Measurements from ENCODE around the gene BCAS1.

BCAS1 gene

DNA sequence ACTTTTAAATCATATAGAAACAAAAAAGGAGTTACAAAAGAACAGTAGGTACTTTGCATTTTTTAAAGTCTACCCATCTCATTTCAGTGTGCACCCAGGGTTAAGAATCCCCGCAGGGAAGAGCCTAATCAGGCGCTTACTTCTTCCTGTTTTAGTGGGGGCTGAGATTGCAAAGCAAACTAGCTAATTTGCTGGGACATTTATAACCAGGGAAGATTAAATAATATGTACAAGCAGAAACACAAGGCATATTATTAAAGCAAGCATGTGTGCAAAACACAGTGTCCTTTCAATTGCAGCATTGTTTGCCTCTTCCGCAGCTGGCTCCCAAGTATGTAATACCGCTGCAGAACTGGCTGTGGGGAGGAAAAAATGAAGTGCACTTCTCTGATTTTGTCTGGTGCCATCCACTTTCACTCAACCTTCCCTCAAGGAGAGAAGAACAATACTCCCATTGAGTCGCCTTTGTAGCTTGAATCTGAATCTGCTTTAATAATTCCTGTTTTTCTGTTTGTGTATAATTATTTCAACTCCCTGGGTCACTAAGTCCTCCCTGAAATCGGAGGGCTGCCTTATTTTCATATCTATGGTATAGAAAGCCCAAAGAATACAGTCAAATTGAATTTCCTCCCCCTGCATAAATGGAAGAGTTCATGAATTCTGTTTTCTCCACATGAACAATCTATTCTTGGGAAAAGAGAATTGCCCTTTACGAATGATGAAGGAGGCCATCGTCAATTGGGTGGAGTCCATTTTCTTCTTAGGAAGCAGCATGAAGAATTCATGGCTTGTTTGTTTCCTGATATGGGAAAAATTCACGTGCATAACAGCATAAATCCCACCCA, 23.3 kb upstream of the BCAS1 start:
- H3K4me1 Mint-ChIP-seq (ENCODE audit: low read depth), result peaks cover 3% of the 10 kb centered on the region
- H3K27me3 Mint-ChIP-seq (ENCODE audit: low read depth), result peaks cover 29% of the 10 kb centered on the region
- H3K36me3 Mint-ChIP-seq (ENCODE audit: low read depth), result no peaks in the 10 kb centered on the region
- H3K27ac Mint-ChIP-seq, result no peak overlapping the region
- H3K9me3 Mint-ChIP-seq, result no peaks in the 10 kb centered on the region
- H3K4me3 Mint-ChIP-seq, result no peak overlapping the region

DNA sequence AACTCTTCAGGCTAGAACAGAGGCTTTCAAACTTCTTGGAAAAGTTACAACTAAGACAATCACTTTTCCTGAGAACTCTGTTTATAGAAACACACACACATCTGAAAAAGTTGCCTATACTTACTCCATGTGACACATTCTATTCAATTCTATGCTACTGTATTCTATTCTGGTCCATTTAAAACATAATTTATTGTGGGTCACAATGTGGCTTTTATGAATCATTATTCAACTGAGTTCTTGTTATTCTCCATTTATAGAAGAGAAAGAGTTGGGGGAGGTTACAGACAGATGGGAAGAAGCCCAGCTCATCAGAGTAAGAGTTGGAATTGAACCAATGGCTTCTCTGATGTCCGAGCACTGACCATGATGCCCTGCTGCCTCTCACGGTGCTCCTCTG, 21.6 kb upstream of the BCAS1 start:
- Mint-ChIP-seq H3K4me1 (ENCODE audit: low read depth) (peaks cover 3% of the 10 kb centered on the region), H3K9me3 (no peaks in the 10 kb centered on the region), H3K27me3 (ENCODE audit: low read depth) (peaks cover 33% of the 10 kb centered on the region), H3K27ac (no peak overlapping the region), H3K36me3 (ENCODE audit: low read depth) (no peaks in the 10 kb centered on the region), H3K4me3 (no peak overlapping the region)

DNA sequence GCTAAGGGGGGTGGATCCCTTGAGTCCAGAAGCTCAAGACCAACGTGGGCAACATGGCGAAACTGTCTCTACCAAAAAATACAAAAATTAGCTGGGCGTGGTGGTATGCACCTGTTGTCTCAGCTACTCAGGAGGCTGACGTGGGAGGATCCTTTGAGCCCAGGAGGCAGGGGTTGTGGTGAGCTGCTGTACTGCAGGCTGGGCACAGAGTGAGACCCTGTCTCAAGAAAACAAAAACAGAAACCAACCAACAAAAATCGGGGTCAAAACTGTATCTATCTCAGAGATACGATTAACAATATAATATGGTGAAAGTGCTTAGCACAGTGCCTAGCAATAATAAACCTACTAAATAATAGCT, 20.7 kb upstream of the BCAS1 start:
- Mint-ChIP-seq H3K4me1 (ENCODE audit: low read depth) (no peaks in the 10 kb centered on the region), H3K4me3 (no peak overlapping the region), H3K27ac (no peak overlapping the region), H3K27me3 (ENCODE audit: low read depth) (peaks cover 37% of the 10 kb centered on the region), H3K9me3 (no peaks in the 10 kb centered on the region), H3K36me3 (ENCODE audit: low read depth) (no peaks in the 10 kb centered on the region)

DNA sequence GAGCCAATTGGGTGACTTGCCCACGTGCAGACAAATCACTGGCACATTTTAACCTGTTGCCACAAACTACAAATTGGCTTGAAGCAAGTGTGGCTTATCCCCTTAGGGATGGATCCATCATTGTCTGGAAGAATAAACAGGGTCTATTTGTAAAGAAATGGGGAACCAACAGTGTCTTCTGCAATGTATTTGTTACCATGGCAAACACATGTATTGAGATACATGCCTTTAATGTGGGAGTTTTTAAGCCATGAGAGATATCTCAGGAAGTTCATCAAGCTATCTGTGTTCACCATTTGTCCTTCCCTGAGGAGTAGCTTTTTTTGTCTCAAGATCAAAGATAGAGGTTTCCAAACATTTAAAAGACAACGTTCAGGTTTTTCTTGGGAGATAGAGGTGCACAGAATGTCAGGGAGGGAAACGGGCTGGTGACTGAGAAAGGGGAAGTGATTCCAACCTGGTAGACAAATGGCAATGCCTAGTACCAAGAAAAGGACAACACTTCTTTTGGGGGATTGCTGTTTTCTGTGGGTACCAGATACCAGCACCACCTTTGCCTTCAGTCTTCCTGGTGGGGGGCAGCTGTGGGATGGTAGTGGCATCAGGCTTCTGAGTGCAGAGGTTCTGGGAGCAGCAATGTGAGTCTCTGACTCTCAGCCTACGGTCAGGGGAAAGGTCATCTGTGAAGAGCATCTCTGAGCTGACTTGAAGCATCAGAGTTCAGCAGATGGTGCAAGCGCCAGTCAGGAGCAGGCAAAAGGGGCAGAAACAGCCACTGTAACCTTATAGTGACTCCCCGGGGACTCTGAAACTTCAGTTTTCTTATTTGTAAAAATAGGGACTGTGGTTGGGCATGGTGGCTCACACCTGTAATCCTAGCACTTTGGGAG, 20.1 kb upstream of the BCAS1 start:
- no peak overlapping the region for H3K4me3 Mint-ChIP-seq
- H3K4me1 Mint-ChIP-seq (ENCODE audit: low read depth), result no peaks in the 10 kb centered on the region
- peaks cover 37% of the 10 kb centered on the region for H3K27me3 Mint-ChIP-seq (ENCODE audit: low read depth)
- no peaks in the 10 kb centered on the region for H3K9me3 Mint-ChIP-seq
- H3K36me3 Mint-ChIP-seq (ENCODE audit: low read depth), result no peaks in the 10 kb centered on the region
- H3K27ac Mint-ChIP-seq, result no peak overlapping the region

DNA sequence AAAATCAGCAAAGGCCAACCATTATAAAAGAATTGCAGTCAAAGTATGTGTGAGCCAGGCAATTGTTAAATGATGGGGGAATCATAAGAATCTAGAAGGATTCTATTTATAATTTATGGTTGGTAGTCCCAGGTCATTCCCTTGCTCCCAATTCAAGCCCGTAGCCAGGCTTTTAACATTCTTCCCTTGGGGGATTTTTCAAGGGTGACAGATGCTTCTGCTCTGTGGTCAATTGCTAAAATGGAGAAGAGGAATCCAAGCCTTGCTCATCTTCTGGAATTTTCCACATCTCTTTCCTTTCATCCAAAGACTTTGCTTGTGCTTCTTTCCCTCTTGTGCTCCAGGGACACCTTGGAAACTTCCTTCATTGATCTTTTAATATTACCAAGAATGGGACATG, 18.0 kb upstream of the BCAS1 start:
- H3K36me3 Mint-ChIP-seq (ENCODE audit: low read depth), result no peaks in the 10 kb centered on the region
- H3K9me3 Mint-ChIP-seq, result no peaks in the 10 kb centered on the region
- peaks cover 43% of the 10 kb centered on the region for H3K27me3 Mint-ChIP-seq (ENCODE audit: low read depth)

DNA sequence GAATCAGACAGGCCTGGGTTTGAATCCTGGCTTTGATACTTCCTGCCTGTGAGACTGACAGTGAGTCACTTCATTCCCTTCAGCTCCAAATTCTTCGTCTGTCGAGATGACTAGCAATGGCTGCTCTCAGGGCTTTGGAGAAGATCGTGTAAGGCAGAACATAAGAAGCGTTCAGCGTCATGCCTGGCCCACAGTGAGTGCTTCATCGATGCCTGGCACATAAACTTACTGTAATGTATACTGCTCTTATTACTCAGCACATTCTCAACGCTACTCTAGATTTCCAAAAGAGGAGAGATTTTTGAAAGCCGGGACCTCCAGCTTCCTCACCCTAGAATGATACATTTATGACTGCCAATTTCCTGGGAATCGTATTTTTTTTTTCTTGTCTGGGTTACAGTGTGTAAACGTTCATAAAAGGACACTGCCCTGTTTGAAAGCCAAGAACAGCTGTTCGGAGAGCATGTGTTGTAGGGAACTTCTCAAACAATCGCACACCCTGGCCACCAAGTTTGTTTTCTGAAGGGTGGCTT, 16.2 kb upstream of the BCAS1 start:
- no peak overlapping the region for H3K4me3 Mint-ChIP-seq
- H3K27me3 Mint-ChIP-seq (ENCODE audit: low read depth), result peaks cover 39% of the 10 kb centered on the region
- peaks cover 2% of the 10 kb centered on the region for H3K4me1 Mint-ChIP-seq (ENCODE audit: low read depth)
- no peaks in the 10 kb centered on the region for H3K9me3 Mint-ChIP-seq
- H3K27ac Mint-ChIP-seq, result no peak overlapping the region
- no peaks in the 10 kb centered on the region for H3K36me3 Mint-ChIP-seq (ENCODE audit: low read depth)

More for the DNA sequence above, 18.0 kb upstream of the BCAS1 start:
- no peak overlapping the region for H3K4me3 Mint-ChIP-seq
- H3K4me1 Mint-ChIP-seq (ENCODE audit: low read depth), result no peaks in the 10 kb centered on the region
- no peak overlapping the region for H3K27ac Mint-ChIP-seq

DNA sequence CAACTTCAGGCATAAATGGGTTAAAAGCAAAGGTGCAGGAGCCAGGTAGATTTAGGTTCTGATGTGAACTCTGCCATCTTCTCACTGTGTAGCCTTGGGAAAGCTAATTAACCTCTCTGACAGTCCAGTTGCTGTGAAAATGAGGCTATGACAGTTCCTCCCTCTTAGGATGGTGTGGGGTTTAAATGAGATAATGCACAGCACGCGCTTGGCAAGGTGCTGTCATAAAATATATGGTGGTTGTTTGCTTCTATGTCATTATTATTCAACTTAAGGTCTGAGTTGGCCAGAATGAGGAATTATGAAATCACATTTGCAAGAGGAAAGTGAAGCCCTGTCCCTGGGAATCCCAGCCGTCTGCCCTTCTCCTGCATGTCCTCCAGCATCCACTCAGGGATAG, 15.5 kb upstream of the BCAS1 start:
- peaks cover 40% of the 10 kb centered on the region for H3K27me3 Mint-ChIP-seq (ENCODE audit: low read depth)
- H3K4me1 Mint-ChIP-seq (ENCODE audit: low read depth), result peaks cover 2% of the 10 kb centered on the region
- H3K9me3 Mint-ChIP-seq, result no peaks in the 10 kb centered on the region
- no peaks in the 10 kb centered on the region for H3K36me3 Mint-ChIP-seq (ENCODE audit: low read depth)
- no peak overlapping the region for H3K4me3 Mint-ChIP-seq
- no peak overlapping the region for H3K27ac Mint-ChIP-seq

DNA sequence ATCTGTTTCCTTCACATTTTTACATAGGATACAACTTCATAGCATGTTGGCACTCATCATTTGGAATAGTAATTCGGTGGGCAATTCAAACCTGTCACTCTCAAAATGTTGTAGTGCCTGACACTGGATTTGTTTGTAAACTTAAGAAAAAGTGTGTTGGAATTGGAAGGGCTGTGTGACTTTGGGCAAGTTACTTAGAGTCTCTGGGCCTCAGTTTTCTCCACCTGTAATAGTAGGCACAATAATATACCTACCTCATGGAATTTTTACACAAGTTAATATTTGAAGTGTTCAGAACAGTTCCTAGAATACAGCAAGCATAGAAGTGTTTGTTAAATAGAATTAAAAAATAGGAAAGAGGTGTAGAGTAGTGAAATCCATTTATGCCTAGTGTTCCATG, 15.0 kb upstream of the BCAS1 start:
- H3K4me1 Mint-ChIP-seq (ENCODE audit: low read depth), result peaks cover 2% of the 10 kb centered on the region
- no peak overlapping the region for H3K27ac Mint-ChIP-seq
- peaks cover 38% of the 10 kb centered on the region for H3K27me3 Mint-ChIP-seq (ENCODE audit: low read depth)
- H3K9me3 Mint-ChIP-seq, result no peaks in the 10 kb centered on the region
- no peaks in the 10 kb centered on the region for H3K36me3 Mint-ChIP-seq (ENCODE audit: low read depth)
- H3K4me3 Mint-ChIP-seq, result no peak overlapping the region

DNA sequence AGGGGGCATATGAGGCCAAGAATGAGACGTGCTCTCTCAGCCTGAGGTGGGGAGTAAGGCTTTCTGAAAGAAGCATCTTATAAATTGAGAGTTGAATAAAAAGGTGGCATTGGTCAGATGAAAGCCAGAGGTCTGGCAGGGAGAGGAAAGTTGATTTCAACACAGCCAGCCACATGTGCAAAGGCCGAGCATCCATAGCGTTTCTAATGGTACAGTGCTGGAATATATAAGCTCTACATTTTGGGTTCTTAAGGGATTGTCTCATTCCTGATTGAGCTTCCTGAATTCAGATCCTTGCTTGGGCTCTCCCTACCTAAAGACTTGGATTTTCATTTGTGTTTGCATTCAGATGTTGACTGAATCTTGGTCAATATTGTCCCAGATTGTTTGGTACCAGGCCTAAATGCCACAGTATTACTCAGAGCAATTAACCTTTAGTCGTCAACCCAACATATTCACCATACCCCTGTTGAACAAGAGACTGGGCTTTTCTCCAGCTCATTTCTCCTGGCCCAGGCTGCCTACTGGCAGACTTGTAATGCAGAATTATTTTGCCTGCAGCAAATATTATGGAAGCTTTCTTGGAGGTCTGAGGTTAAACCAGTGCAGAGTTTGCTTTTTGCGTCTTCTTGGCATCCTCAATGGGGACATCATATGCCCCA, 14.5 kb upstream of the BCAS1 start:
- Mint-ChIP-seq H3K36me3 (ENCODE audit: low read depth) (no peaks in the 10 kb centered on the region), H3K4me3 (no peak overlapping the region), H3K4me1 (ENCODE audit: low read depth) (peaks cover 2% of the 10 kb centered on the region), H3K27ac (no peak overlapping the region), H3K9me3 (no peaks in the 10 kb centered on the region), H3K27me3 (ENCODE audit: low read depth) (peaks cover 33% of the 10 kb centered on the region)

DNA sequence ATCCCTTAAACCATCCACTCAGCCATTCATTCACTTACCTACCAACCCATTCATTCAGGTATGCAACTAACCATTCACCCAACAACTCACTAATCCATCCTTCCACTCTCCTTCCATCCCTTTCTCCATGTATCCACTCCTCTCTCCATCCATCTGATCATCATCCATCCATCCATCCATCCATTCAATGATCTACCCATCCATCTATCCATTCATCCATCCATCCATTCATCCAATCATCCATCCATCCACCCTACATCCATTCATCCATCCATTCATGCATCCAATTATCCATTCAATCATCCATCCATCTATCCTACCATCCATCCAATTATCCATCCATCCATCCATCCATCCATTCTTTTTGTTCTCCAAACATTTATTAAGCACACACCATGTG, 13.8 kb upstream of the BCAS1 start:
- no peak overlapping the region for H3K27ac Mint-ChIP-seq
- H3K27me3 Mint-ChIP-seq (ENCODE audit: low read depth), result peaks cover 28% of the 10 kb centered on the region
- peaks cover under 1% of the 10 kb centered on the region for H3K9me3 Mint-ChIP-seq
- no peak overlapping the region for H3K4me3 Mint-ChIP-seq
- peaks cover 3% of the 10 kb centered on the region for H3K4me1 Mint-ChIP-seq (ENCODE audit: low read depth)
- peaks cover 1% of the 10 kb centered on the region for H3K36me3 Mint-ChIP-seq (ENCODE audit: low read depth)

DNA sequence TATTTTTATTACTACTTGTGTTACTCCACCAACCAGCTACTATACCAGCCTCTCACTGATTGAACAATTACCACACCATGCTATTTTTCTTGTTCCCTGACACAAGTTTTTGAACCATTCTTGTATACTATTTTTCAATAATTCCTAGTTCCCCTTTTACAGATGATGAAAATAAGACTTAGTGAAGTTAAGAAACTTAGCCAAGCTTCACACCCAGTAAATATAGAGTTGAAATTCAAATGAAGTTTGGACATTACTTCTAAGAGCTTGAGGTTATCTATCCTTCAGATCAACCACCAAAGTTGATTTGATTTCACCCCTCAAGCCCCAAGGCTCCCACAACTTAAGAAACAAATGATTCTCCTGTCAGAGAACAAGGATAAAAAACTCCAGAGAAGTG, 13.1 kb upstream of the BCAS1 start:
- Mint-ChIP-seq H3K27ac (no peak overlapping the region), H3K27me3 (ENCODE audit: low read depth) (peaks cover 21% of the 10 kb centered on the region), H3K4me3 (no peak overlapping the region), H3K36me3 (ENCODE audit: low read depth) (peaks cover 5% of the 10 kb centered on the region), H3K9me3 (peaks cover 4% of the 10 kb centered on the region), H3K4me1 (ENCODE audit: low read depth) (peaks cover 10% of the 10 kb centered on the region)

DNA sequence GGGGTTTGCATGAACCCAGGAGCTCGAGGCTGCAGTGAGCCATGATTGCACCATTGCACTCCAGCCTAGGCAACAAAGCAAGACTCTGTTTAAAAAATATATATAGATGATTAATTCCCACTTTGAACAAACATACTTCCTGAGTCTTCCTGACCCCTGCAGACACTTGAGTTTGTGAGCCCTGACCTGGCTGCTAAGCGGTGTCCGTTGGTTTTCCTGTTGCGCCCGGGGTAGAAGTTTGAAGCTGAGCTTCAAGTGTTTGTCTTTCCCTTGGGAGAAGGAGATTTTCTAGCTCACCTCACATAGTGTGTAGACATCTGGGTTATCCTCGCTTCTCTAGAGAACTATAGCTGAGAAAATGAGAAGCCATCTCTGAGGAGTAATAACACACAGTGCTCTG, 11.7 kb upstream of the BCAS1 start:
- no peak overlapping the region for H3K27ac Mint-ChIP-seq
- H3K36me3 Mint-ChIP-seq (ENCODE audit: low read depth), result peaks cover 8% of the 10 kb centered on the region
- H3K9me3 Mint-ChIP-seq, result peaks cover 4% of the 10 kb centered on the region
- H3K4me1 Mint-ChIP-seq (ENCODE audit: low read depth), result peaks cover 20% of the 10 kb centered on the region
- no peak overlapping the region for H3K4me3 Mint-ChIP-seq
- H3K27me3 Mint-ChIP-seq (ENCODE audit: low read depth), result peaks cover 18% of the 10 kb centered on the region

DNA sequence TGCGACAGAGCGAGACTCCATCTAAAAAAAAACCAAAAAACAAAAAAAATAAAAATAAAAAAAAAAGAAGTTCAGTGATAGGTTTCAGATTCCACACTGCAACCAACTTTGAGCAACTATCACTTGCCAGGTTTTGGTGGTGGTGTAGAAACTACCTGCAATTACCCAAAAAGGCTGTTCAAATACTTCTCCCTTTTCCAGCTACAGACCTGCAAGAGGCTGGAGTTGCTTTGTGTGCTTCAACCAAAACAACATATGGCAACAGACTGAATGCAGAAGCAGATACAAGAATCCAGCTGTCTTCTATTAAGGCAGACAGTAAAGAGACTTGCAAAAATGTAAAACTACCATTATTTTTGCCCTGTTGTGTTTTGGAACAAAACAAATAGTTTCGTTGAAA, 9.3 kb upstream of the BCAS1 start:
- peaks cover 8% of the 10 kb centered on the region for H3K36me3 Mint-ChIP-seq (ENCODE audit: low read depth)
- H3K9me3 Mint-ChIP-seq, result peaks cover 4% of the 10 kb centered on the region
- H3K27ac Mint-ChIP-seq, result no peak overlapping the region
- peaks cover 19% of the 10 kb centered on the region for H3K27me3 Mint-ChIP-seq (ENCODE audit: low read depth)
- H3K4me1 Mint-ChIP-seq (ENCODE audit: low read depth), result peaks cover 21% of the 10 kb centered on the region
- no peak overlapping the region for H3K4me3 Mint-ChIP-seq

DNA sequence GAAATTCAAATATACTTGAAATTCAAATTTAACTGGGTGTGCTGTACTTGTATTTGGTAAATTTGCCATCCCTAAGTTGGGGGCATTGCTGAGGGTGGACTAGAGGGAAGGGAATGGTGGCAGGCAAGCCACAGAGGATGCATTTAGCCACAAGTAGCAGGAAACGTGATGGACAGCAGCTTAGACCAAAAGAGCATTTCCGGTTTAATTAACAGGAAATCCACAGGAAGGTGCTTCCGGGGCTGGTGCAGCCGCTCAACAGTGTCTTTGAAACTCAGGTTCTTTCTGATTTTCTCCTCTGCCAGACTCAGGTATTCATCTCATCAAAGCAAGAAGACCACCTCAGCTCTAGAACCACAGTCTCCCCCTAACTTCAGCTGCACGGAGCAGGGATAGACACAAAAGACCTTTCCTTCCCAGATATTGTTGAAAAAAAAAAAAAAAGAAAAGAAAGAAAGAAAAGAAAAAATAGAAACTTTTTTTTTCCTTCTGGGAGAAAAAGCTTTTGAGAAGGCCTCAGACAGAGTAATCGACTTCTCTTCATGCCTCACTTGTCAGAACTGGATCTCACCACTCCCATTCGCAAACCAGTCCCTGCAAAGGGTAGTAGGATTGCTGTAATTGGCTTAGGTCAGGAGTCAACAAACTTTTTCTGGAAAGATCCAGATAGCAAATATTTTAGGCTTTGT, 8.0 kb upstream of the BCAS1 start:
- H3K4me3 Mint-ChIP-seq, result peak overlapping the region; percentile 69
- peaks cover 4% of the 10 kb centered on the region for H3K9me3 Mint-ChIP-seq
- peaks cover 14% of the 10 kb centered on the region for H3K27me3 Mint-ChIP-seq (ENCODE audit: low read depth)
- H3K27ac Mint-ChIP-seq, result peak overlapping the region; percentile 84
- peaks cover 21% of the 10 kb centered on the region for H3K4me1 Mint-ChIP-seq (ENCODE audit: low read depth)
- H3K36me3 Mint-ChIP-seq (ENCODE audit: low read depth), result peaks cover 8% of the 10 kb centered on the region

Measured in T-helper 1 cell treated with Interleukin-12 subunit alpha and Interleukin-12 subunit beta and Interleukin-4 antibody, amounts not matched to agents 30 μg/mL and 1 μg/mL, for 36 hours (primary cell).